ENCODE results near the gene TP73. TPM values are rescaled to one million over a fixed set of nuclear protein-coding genes. Genes with fewer than 3 reads are reported as not detected.
A peak's percentile ranks its signal among the peaks of the same experiment; 100 is the strongest.
"Not testable (repeated sequence)": the region's sequence is repeated elsewhere in the genome, so short reads cannot be mapped to it uniquely, and the experiment has no call there.

Gene TP73
- total RNA-seq, 1 experiment from 2014 or later = 2.0 TPM

GRCh38 chr1:3618531-3618880 is 33.8 kb upstream of the TP73 start:
- no peak for DNase-seq (ENCODE audit: low spot score)

DNA sequence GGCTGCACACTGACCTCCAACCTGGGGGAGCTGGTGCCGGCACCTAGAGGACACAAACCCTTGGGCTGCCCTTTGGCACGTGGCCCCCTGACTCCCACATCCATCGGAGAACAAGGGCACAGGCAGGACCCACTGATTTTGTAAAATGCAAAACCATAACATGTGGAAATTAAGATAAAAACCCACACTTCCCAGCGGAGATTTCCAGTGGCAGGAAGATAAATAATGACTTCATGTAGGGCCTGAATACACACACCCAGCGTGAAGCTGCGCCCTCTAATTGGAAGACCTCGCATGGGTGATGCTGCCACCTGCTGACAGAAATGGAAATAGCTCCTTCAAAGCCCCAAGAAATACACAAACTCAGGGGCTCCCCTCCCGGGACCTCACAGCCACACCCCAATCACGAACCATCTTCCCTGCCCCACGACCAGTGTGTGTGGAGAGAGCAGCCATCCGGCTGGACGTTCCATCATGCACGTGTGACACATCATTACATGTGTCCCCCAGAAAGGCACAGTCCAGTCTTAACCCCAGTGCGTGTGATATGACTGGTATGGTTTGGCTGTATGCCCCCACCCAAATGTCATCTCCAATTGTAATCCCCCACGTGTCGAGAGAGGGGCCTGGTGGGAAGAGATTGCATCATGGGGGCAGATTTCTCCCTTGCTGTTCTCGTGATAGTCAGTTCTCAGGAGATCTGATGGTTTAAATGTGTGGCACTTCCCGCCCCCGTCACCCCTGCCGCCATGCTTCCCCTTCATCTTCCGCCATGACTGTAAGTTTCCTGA is 33.2 kb upstream of the TP73 start:
- peak; percentile 76 for DNase-seq (ENCODE audit: low spot score)

GRCh38 chr1:3620708-3621107 is 31.6 kb upstream of the TP73 start:
- no peak for DNase-seq (ENCODE audit: low spot score)

DNA sequence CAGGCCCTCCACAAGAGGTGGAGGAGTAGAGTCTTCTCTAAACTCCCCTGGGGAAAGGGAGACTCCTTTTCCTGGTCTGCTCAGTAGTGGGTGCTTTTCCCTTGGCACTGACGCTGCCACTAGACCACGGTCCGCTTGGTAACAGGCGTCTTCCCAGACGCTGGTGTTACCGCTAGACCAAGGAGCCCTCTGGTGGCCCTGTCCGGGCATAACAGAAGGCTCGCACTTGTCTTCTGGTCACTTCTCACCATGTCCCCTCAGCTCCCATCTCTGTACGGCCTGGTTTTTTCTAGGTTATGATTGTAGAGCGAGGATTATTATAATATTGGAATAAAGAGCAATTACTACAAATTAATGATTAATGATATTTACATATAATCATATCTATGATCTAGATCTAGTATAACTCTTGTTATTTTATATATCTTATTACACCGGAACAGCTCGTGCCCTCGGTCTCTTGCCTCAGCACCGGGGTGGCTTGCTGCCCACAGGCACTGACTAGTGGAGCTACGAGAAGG is 31.1 kb upstream of the TP73 start:
- peak; percentile 42 for DNase-seq (ENCODE audit: low spot score)

DNA sequence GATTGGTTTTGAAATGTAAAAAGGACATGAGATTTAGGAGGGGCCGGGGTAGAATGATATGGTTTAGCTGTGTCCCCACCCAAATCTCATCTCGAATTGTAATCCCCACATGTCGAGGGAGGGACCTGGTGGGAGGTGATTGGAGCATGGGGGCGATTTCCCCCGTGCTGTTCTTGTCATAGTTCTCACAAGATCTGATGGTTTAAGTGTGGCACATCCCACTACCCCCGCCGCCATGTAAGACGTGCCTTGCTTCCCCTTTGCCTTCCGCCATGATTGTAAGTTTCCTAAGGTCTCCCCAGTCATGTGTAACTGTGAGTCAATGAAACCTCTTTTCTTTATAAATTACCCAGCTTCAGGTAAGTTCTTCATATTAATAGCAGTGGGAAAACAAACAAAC is 30.2 kb upstream of the TP73 start:
- DNase-seq (ENCODE audit: low spot score) = not testable (repeated sequence)

GRCh38 chr1:3623441-3624199 is 28.7 kb upstream of the TP73 start:
- no peak for DNase-seq (ENCODE audit: low spot score)

- DNase-seq (ENCODE audit: low spot score) = peak; percentile 95
These were observed 27.8 kb upstream of the TP73 start, which contains the start of gene TPRG1L for GRCh38 chr1:3624200-3625136. TSS of gene TPRG1L (plus strand) at chr1:3625015. CDS start at chr1:3625073, 58 bp downstream.

DNA sequence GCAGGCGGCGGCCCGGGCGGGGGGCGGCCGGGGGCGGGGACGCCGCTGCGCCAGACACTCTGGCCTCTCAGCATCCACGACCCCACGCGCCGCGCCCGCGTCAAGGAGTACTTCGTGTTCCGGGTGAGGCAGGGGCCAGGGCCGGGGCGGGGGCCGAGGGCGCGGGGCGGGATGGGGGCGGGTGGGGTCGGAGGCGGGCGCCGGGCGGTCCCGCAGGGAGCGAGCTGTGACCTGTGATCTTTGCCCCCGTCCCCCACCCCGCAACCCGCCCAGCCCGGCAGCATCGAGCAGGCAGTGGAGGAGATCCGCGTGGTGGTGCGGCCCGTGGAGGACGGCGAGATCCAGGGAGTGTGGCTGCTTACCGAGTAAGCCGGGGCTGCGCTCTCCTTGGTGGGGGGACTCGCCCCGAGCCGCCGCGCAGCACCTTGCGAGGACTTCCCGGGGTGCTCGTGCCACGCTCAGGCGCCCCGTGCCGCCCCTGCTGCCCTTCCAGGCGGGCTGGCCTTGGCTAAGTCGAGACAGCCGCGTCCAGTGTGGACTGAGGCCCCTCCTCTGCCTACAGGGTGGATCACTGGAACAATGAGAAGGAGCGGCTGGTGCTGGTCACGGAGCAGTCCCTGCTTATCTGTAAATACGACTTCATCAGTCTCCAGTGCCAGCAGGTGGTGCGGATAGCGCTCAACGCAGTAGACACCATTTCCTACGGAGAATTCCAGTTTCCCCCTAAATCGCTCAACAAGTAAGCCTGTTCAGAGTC is 27.0 kb upstream of the TP73 start:
- no peak for DNase-seq (ENCODE audit: low spot score)

GRCh38 chr1:3626025-3626424 is 26.3 kb upstream of the TP73 start:
- DNase-seq (ENCODE audit: low spot score) = no peak

- DNase-seq (ENCODE audit: low spot score) = no peak
These were observed 24.6 kb upstream of the TP73 start for GRCh38 chr1:3627515-3628253.

GRCh38 chr1:3628445-3628844 is 23.9 kb upstream of the TP73 start:
- no peak for DNase-seq (ENCODE audit: low spot score)

DNA sequence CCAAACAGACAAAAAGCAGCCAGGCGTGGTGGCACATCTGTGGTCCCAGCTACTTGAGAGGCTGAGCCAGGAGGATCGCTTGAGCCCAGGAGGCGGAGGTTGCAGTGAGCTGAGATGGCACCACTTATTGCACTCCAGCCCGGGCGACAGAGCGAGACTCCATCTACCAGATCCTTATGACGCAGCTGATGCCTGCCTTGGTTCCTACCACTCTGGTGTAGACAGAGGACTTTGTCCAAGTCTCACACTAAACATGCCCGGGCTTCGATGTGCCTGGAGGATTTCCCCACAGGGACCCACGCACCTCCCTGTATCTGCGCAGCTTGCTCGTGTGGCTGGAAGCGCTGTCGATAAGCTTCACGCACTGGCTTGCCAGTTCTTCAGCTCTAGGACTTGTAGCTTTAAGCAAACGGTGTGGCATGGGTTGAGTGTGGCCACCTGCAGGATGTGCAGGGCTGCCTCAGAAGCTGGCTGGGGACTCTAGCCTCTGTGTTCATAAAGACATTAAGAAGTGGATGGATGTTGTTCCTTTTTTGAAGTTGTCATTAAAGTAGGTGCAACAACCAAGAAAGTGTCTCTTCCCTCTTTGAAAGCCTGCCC is 22.7 kb upstream of the TP73 start:
- no peak for DNase-seq (ENCODE audit: low spot score)

DNA sequence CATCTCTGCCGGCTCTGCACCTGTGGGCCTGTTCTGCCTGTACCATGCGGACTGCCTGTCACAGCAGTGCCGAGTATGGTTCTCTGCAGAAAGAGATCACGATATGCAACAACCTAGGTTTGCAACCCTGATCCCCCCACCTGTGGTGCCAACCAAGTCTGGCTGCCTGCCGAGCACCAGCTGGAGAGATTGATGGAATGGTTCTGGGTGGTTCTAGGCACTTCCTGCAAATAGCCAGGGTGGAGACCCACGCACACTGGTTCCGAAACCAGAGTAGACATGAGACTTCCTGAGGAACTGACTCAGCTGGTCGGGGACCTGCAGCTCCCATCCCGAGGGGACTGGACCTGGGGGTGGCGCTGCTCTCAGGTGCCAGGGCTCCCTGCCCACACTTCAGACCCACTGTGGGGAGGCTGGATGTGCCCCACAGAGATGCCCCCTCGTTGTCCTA is 22.1 kb upstream of the TP73 start:
- DNase-seq (ENCODE audit: low spot score) = no peak

- DNase-seq (ENCODE audit: low spot score) = no peak
These were observed 21.4 kb upstream of the TP73 start for GRCh38 chr1:3630914-3631313.

DNA sequence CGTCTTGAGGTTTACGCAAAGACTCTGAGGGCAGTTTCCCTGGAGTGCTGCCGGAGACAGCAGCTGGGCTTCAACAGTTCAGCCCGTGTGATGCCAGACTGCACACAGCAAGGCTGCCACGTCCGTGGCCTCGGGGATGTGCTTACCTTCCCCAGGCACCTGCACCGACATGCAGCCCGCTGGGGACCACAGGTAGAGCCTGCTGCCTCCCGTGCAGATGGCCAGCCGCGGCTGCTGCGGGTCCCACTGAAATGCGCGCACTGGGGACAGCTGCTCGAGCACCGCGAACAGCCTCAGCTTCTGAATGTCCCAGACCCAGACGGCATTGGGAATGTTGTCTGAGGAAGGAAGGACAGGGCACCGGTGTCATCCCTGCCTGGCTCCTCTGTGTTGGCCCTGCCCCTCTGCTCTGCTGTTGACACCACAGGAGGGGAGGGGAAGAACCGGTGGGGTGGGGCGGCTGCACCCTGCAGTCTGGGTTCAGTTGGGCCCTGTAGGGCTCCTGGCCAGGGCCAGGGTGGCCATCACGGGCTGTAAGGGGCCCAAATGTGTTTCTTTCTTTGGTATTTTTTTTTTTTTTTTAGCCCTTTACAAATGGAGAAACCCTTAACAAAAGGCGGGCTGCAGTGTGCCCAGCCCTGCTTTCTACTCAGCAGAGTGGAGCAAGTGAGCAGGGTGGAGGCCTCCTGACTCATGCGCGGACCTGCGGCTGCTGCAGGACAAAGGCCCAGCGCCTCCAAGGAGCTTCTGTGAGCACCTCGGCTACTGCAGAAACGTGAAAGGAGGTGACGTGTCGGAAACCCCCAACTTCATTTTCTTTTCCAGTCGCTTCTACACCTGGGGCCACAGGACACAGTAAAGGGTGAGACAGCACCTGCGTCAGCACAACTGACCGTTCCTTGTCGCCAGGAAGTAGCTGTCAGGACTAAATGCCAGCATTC is 20.7 kb upstream of the TP73 start:
- no peak for DNase-seq (ENCODE audit: low spot score)

DNA sequence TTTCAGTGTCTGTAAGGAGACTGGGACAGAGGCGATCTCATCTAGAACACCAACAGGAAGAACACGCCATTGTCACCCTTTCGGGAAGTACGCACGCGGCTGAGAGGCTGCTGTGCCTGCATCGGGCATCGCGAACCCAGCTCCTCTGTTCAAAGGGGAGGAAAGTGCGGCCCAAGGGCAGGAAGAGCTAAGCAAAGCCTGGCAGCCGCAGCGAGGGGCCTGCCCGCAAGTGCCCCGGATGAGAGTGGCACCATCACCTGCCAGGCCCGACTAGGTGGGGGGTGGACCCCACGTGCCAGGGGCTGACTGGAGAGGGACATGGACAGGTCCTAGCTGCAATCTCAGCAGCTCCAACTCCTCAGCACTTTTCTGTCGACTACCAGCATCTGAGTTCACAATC is 20.0 kb upstream of the TP73 start:
- DNase-seq (ENCODE audit: low spot score) = no peak

GRCh38 chr1:3632716-3633343 is 19.5 kb upstream of the TP73 start:
- no peak for DNase-seq (ENCODE audit: low spot score)

DNA sequence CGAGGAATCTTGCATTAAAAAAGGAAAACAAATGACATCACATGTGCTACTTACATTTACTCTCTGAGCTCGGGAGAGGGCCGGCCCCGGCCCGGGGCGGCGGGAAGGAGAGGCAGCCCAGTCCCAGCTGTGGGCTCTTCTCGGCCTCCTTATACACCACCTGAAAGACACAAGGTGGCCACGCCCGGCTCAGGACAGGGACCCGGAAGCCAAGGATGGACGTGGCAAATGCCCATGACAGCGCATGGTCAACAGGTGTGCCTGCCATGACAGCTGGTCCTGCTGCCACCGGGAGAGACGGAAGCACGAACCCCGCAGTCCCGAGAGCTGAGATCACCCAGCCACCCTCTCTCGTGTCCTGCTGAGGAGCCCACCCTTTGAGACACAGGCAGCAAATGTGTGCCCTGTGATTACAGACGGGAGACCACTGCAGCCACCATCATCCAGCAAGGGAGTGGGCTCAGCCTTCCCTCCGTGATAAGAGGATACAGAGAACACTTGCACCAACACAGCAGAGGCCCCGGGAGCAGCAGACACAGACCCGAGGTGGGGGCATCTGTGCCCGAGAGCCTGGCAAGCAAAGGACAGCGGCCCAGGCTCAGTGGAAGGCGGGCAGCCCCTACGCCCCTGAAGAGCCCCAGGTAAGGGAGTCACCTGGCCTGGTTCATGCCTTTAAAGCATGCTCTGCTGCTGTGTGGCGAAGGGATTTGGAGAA is 18.8 kb upstream of the TP73 start:
- DNase-seq (ENCODE audit: low spot score) = no peak

Data from H4 (cell line).